Measurements from ENCODE around the gene LILRB5. TPM values are rescaled to one million over a fixed set of nuclear protein-coding genes. Genes with fewer than 3 reads are reported as not detected.
"Not testable (repeated sequence)": the region's sequence is repeated elsewhere in the genome, so short reads cannot be mapped to it uniquely, and the experiment has no call there.

The LILRB5 gene
- total RNA-seq, 1 experiment from 2014 or later = 0.05 TPM

DNA sequence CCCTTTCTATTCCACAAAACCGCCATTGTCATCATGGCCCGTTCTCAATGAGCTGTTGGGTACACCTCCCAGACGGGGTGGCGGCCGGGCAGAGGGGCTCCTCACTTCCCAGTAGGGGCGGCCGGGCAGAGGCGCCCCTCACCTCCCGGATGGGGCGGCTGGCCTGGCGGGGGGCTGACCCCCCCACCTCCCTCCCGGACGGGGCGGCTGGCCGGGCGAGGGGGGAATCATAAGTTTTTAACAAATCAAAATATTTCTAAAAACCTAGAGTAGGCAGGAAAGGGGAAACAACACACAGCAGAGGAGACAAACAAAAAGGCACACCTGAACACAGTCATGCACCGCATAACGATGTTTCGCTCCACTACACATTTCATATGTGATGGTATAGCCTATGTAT lies 42.3 kb downstream of the LILRB5 start:
- BruUV-seq (replicated peaks); H3K9me3 ChIP-seq (ENCODE audit: control insufficient read depth, insufficient read depth, low read depth, low read length); H3K4me3 ChIP-seq (ENCODE audit: low read depth in 2 of 2, low read length in 2 of 2); intact Hi-C loops (cut with micrococcal nuclease; ENCODE audit: unreplicated experiment); POLR2A ChIA-PET; H3K27me3 ChIP-seq (ENCODE audit: control insufficient read depth, insufficient read depth, low read length); H3K36me3 ChIP-seq (ENCODE audit: control insufficient read depth, insufficient read depth, low read length); in situ Hi-C loops (cut with HindIII; ENCODE audit: low pct_unique_long_range_greater_than_20kb, low sequenced_read_pairs); DNase-seq (ENCODE audit: low read depth, low spot score); ATAC-seq; CTCF ChIA-PET; H3K27ac ChIP-seq (ENCODE audit: low read length): not testable (repeated sequence)
- H3K4me1 ChIP-seq (ENCODE audit: control insufficient read depth, insufficient read depth, low read length) = peaks cover 18% of the 10 kb centered on the region

DNA sequence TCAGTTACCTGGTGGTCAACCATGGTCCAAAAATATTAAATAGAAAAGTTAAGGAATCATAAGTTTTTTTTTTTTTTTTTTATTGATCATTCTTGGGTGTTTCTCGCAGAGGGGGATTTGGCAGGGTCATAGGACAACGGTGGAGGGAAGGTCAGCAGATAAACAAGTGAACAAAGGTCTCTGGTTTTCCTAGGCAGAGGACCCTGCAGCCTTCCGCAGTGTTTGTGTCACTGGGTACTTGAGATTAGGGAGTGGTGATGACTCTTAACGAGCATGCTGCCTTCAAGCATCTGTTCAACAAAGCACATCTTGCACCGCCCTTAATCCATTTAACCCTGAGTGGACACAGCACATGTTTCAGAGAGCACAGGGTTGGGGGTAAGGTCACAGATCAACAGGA lies 42.9 kb downstream of the LILRB5 start:
- POLR2A ChIA-PET = interaction anchor here (0.6 kb wide), 2 partner anchors 22 to 340 kb away, joined by 6 to 14 read pairs; no protein-coding TSS in a partner anchor
- DNase-seq (ENCODE audit: low read depth, low spot score); H3K36me3 ChIP-seq (ENCODE audit: control insufficient read depth, insufficient read depth, low read length); H3K9me3 ChIP-seq (ENCODE audit: control insufficient read depth, insufficient read depth, low read depth, low read length); intact Hi-C loops (cut with micrococcal nuclease; ENCODE audit: unreplicated experiment); BruUV-seq (replicated peaks); H3K27ac ChIP-seq (ENCODE audit: low read length); ATAC-seq; H3K4me3 ChIP-seq (ENCODE audit: low read depth in 2 of 2, low read length in 2 of 2); in situ Hi-C loops (cut with HindIII; ENCODE audit: low pct_unique_long_range_greater_than_20kb, low sequenced_read_pairs); H3K27me3 ChIP-seq (ENCODE audit: control insufficient read depth, insufficient read depth, low read length): not testable (repeated sequence)
- peaks cover 23% of the 10 kb centered on the region for H3K4me1 ChIP-seq (ENCODE audit: control insufficient read depth, insufficient read depth, low read length)
- CTCF ChIA-PET = interaction anchor here (0.6 kb wide), 1 partner anchor 46 kb away, joined by 3 read pairs; no protein-coding TSS in a partner anchor

- CTCF ChIA-PET = no interaction called here
- Histone ChIP-seq H3K4me1 (ENCODE audit: control insufficient read depth, insufficient read depth, low read length) (peaks cover 48% of the 10 kb centered on the region), H3K27ac (ENCODE audit: low read length) (no peak overlapping the region), H3K27me3 (ENCODE audit: control insufficient read depth, insufficient read depth, low read length) (no peaks in the 10 kb centered on the region), H3K36me3 (ENCODE audit: control insufficient read depth, insufficient read depth, low read length) (peaks cover 5% of the 10 kb centered on the region; the same call in 1 of the 2 replicates), H3K4me3 (ENCODE audit: low read depth in 2 of 2, low read length in 2 of 2) (no peak overlapping the region), H3K9me3 (ENCODE audit: control insufficient read depth, insufficient read depth, low read depth, low read length) (no peaks in the 10 kb centered on the region)
- ATAC-seq (no peak), DNase-seq (ENCODE audit: low read depth, low spot score) (no peak)
- in situ Hi-C loops (cut with HindIII; ENCODE audit: low pct_unique_long_range_greater_than_20kb, low sequenced_read_pairs) = no loop called here
- no TSS peak for BruUV-seq (replicated peaks)
- TF ChIP-seq CTCF (IDR thresholded peaks at IDR 0.05) (no peak), TCF7L2 (IDR thresholded peaks at IDR 0.05; ENCODE audit: low read depth, low read length) (no peak), REST (IDR thresholded peaks at IDR 0.05; ENCODE audit: insufficient read depth in 1 of 2, low read depth in 2 of 2, low read length in 1 of 2) (no peak), SIN3A (IDR thresholded peaks at IDR 0.05; ENCODE audit: borderline replicate concordance, insufficient read depth, low read depth, low read length) (no peak), POLR2AphosphoS5 (IDR thresholded peaks at IDR 0.05; ENCODE audit: low read depth, low read length) (no peak)
- intact Hi-C loops (cut with micrococcal nuclease; ENCODE audit: unreplicated experiment) = no loop called here
- POLR2A ChIA-PET = interaction anchor here (0.7 kb wide), 1 partner anchor 45 kb away, joined by 4 read pairs; no protein-coding TSS in a partner anchor
These were observed 45.8 kb downstream of the LILRB5 start for GRCh38 chr19:54211235-54211634.
